Retinal pigment epithelial cell (primary cell): ENCODE results near the gene PFKFB4.

Source experiments
- DNase-seq: peaks from one replicate; pipeline ENCODE4 v3.0.0-alpha.2; 2010; ENCODE audit warnings: low read depth
- H3K4me3 ChIP-seq: 2 replicates; pipeline ENCODE4 v1.5.1; 2011; ENCODE audit warnings: mild to moderate bottlenecking, low read length, control low read depth, moderate library complexity
- CTCF ChIP-seq: conservative IDR thresholded peaks from 2 replicates; pipeline ENCODE4 v1.5.1; 2011; ENCODE audit warnings: low read depth, low read length, control low read depth, inconsistent platforms

The PFKFB4 gene

GRCh38 chr3:48565186-48565585 lies 8.6 kb upstream of the PFKFB4 start:
- DNase-seq = no peak
- TF ChIP-seq CTCF = no peak
- H3K4me3 ChIP-seq = no peak overlapping the region

DNA sequence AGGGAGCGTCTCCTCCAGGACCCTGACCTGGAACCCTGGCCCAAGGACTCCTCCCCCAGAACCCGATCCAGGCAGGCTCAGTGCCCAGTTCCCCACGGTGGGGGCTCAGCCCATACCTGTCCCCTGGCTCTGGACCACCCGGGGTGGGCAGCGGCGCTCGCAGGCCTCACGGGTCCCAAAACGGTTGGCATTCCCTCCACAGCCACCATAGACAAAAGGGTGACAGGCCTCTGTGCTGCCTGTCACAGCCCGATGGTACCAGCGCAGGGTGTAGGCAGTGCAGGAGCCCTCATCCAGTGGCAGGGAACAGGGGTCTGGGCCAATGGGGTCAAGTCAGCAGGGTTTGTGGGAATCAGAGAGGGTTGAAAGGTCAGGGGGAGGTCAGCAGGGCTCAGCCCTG lies 8.1 kb upstream of the PFKFB4 start:
- no peak for TF ChIP-seq CTCF
- no peak for DNase-seq
- no peak overlapping the region for H3K4me3 ChIP-seq

GRCh38 chr3:48564022-48564421 lies 7.4 kb upstream of the PFKFB4 start:
- no peak overlapping the region for H3K4me3 ChIP-seq
- TF ChIP-seq CTCF = no peak
- no peak for DNase-seq

DNA sequence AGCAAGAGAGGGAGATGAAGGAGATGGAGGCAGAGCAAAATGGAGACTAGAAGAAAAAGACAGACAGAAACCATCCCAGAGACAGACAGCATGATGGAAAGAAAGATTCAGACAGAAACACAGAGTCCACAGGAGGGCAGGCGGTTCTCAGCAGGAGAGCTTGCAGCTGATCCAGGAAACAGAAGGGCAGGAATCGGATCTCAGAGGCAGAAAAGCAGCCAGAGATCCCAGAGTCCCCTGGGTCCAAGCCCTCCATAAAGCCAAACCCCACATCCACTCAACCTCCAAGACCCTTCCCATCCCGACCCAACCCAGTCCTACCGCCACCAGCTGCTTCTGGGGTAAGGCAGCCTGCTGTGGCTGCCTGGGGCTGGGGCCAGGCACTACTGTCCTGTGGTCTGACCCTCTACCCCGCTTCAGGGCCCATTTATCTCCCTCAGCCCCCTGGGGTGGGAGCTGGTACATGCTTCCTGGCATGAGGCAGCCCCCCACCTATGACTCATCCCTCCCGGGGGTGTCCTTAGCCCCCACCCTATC lies 6.8 kb upstream of the PFKFB4 start, which contains the start of gene UCN2:
Gene UCN2, minus strand, starts transcription at position 400 of the 537 bp plus-strand sequence. CDS start 657 bp downstream, outside the sequence.
- no peak within 1 kb of the TSS for H3K4me3 ChIP-seq
- DNase-seq = no peak
- no peak for TF ChIP-seq CTCF

GRCh38 chr3:48562367-48563095 lies 5.9 kb upstream of the PFKFB4 start:
- no peak for DNase-seq
- no peak for TF ChIP-seq CTCF
- no peak overlapping the region for H3K4me3 ChIP-seq

- H3K4me3 ChIP-seq = peak overlapping the region; percentile 20
- no peak for DNase-seq
- TF ChIP-seq CTCF = peak; percentile 43
Observed at GRCh38 chr3:48561045-48561736, 4.6 kb upstream of the PFKFB4 start.
